ENCODE results near the gene KLHL36.

KLHL36 gene

GRCh38 chr16:84667600-84668309 lies 19.4 kb downstream of the KLHL36 start:
- Histone ChIP-seq H3K9ac (ENCODE audit: low read depth in 1 of 2, low read length in 2 of 2) (no peak overlapping the region), H3K9me3 (ENCODE audit: control insufficient read depth in 2 of 2, low read length in 2 of 2) (no peaks in the 10 kb centered on the region), H3K4me3 (ENCODE audit: low read length in 2 of 2) (no peak overlapping the region), H3K27ac (ENCODE audit: low read depth in 2 of 2, low read length in 2 of 2) (no peak overlapping the region), H3K36me3 (ENCODE audit: control insufficient read depth in 2 of 2, insufficient read depth in 2 of 2, low read length in 2 of 2) (peaks cover 13 to 36% of the 10 kb centered on the region in 2 donors), H3K4me1 (ENCODE audit: control insufficient read depth in 2 of 2, insufficient read depth in 2 of 2, low read length in 2 of 2) (no peaks in the 10 kb centered on the region), H3K27me3 (ENCODE audit: control insufficient read depth in 2 of 2, insufficient read depth in 2 of 2, low read length in 2 of 2) (no peaks in the 10 kb centered on the region)

DNA sequence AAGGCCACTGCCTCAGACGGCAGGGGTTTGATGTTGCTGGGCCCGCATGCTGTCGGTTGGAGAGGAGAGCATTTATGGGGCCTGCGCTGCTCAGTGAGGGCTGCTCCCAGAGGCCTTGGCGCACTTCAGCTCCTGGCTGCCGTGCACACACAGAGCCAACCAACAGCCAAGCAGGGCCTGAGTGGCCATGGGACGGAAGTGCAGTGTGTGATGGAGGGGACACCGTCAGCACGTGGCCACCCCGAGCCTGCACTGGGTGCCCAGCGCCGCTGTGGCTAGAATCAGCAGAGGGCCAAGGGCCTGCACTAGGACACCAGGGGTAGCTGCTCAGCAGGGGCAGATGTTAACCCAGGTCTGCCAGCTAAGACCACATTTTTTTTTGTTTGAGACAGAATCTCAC lies 21.8 kb downstream of the KLHL36 start:
- Histone ChIP-seq H3K9me3 (ENCODE audit: control insufficient read depth in 2 of 2, low read length in 2 of 2) (no peaks in the 10 kb centered on the region), H3K4me1 (ENCODE audit: control insufficient read depth in 2 of 2, insufficient read depth in 2 of 2, low read length in 2 of 2) (no peaks in the 10 kb centered on the region), H3K4me3 (ENCODE audit: low read length in 2 of 2) (no peak overlapping the region), H3K36me3 (ENCODE audit: control insufficient read depth in 2 of 2, insufficient read depth in 2 of 2, low read length in 2 of 2) (peaks cover 5 to 17% of the 10 kb centered on the region in 2 donors), H3K27me3 (ENCODE audit: control insufficient read depth in 2 of 2, insufficient read depth in 2 of 2, low read length in 2 of 2) (no peaks in the 10 kb centered on the region), H3K27ac (ENCODE audit: low read depth in 2 of 2, low read length in 2 of 2) (no peak overlapping the region), H3K9ac (ENCODE audit: low read depth in 1 of 2, low read length in 2 of 2) (no peak overlapping the region)

GRCh38 chr16:84672276-84673202 lies 24.2 kb downstream of the KLHL36 start:
- Histone ChIP-seq H3K9me3 (ENCODE audit: control insufficient read depth in 2 of 2, low read length in 2 of 2) (no peaks in the 10 kb centered on the region), H3K36me3 (ENCODE audit: control insufficient read depth in 2 of 2, insufficient read depth in 2 of 2, low read length in 2 of 2) (peaks cover 0 to 7% of the 10 kb centered on the region in 2 donors), H3K27me3 (ENCODE audit: control insufficient read depth in 2 of 2, insufficient read depth in 2 of 2, low read length in 2 of 2) (no peaks in the 10 kb centered on the region), H3K27ac (ENCODE audit: low read depth in 2 of 2, low read length in 2 of 2) (no peak overlapping the region), H3K4me1 (ENCODE audit: control insufficient read depth in 2 of 2, insufficient read depth in 2 of 2, low read length in 2 of 2) (no peaks in the 10 kb centered on the region), H3K4me3 (ENCODE audit: low read length in 2 of 2) (no peak overlapping the region), H3K9ac (ENCODE audit: low read depth in 1 of 2, low read length in 2 of 2) (no peak overlapping the region)

DNA sequence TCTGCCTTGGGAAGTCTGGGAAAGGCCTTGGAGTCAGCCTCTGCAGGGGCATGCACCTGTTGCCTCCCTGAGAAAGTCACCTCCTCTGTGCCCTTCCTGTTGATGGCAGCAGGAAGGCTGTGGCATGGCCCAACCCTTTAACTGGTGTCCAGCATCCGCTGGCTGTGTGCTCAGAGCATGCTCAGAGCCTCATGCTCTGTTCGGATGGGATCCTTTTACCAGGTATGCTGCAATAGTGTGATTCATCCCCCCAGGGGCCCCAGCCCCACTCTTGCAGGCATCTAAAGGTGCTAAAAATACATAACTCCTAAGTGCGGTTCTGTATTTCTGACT lies 24.9 kb downstream of the KLHL36 start:
- Histone ChIP-seq H3K9ac (ENCODE audit: low read depth in 1 of 2, low read length in 2 of 2) (no peak overlapping the region), H3K36me3 (ENCODE audit: control insufficient read depth in 2 of 2, insufficient read depth in 2 of 2, low read length in 2 of 2) (peaks cover 0 to 2% of the 10 kb centered on the region in 2 donors), H3K4me1 (ENCODE audit: control insufficient read depth in 2 of 2, insufficient read depth in 2 of 2, low read length in 2 of 2) (no peaks in the 10 kb centered on the region), H3K27me3 (ENCODE audit: control insufficient read depth in 2 of 2, insufficient read depth in 2 of 2, low read length in 2 of 2) (no peaks in the 10 kb centered on the region), H3K9me3 (ENCODE audit: control insufficient read depth in 2 of 2, low read length in 2 of 2) (no peaks in the 10 kb centered on the region), H3K27ac (ENCODE audit: low read depth in 2 of 2, low read length in 2 of 2) (no peak overlapping the region), H3K4me3 (ENCODE audit: low read length in 2 of 2) (no peak overlapping the region)

GRCh38 chr16:84673561-84673960 lies 25.2 kb downstream of the KLHL36 start:
- H3K4me3 ChIP-seq (ENCODE audit: low read length in 2 of 2), result no peak overlapping the region
- H3K27me3 ChIP-seq (ENCODE audit: control insufficient read depth in 2 of 2, insufficient read depth in 2 of 2, low read length in 2 of 2), result no peaks in the 10 kb centered on the region
- no peak overlapping the region for H3K9ac ChIP-seq (ENCODE audit: low read depth in 1 of 2, low read length in 2 of 2)
- H3K36me3 ChIP-seq (ENCODE audit: control insufficient read depth in 2 of 2, insufficient read depth in 2 of 2, low read length in 2 of 2), result no peaks in the 10 kb centered on the region
- H3K27ac ChIP-seq (ENCODE audit: low read depth in 2 of 2, low read length in 2 of 2), result no peak overlapping the region
- no peaks in the 10 kb centered on the region for H3K9me3 ChIP-seq (ENCODE audit: control insufficient read depth in 2 of 2, low read length in 2 of 2)
- H3K4me1 ChIP-seq (ENCODE audit: control insufficient read depth in 2 of 2, insufficient read depth in 2 of 2, low read length in 2 of 2), result no peaks in the 10 kb centered on the region

DNA sequence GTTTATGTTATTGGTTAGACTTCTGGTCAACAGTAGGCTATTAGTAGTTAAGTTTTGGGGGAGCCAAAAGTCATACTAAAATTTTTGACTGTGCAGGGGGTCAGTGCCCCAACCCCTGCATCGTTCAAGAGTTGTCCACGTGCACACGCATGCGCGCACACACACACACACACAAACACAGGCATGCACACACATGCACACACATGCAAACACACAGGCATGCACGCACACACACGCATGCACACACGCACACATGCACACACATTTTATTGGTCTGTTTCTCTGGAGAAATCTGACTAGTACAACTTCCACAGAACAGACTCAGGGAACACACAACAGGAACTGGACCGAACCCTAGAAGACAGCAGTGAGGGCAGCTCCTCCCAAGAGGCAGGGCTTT lies 27.1 kb downstream of the KLHL36 start:
- Histone ChIP-seq H3K9me3 (ENCODE audit: control insufficient read depth in 2 of 2, low read length in 2 of 2) (no peaks in the 10 kb centered on the region), H3K9ac (ENCODE audit: low read depth in 1 of 2, low read length in 2 of 2) (no peak overlapping the region), H3K27ac (ENCODE audit: low read depth in 2 of 2, low read length in 2 of 2) (no peak overlapping the region)

GRCh38 chr16:84675884-84676283 lies 27.6 kb downstream of the KLHL36 start:
- no peak overlapping the region for H3K4me3 ChIP-seq (ENCODE audit: low read length in 2 of 2)
- H3K27me3 ChIP-seq (ENCODE audit: control insufficient read depth in 2 of 2, insufficient read depth in 2 of 2, low read length in 2 of 2), result no peaks in the 10 kb centered on the region
- H3K9ac ChIP-seq (ENCODE audit: low read depth in 1 of 2, low read length in 2 of 2), result no peak overlapping the region
- H3K9me3 ChIP-seq (ENCODE audit: control insufficient read depth in 2 of 2, low read length in 2 of 2), result no peaks in the 10 kb centered on the region
- no peak overlapping the region for H3K27ac ChIP-seq (ENCODE audit: low read depth in 2 of 2, low read length in 2 of 2)
- H3K36me3 ChIP-seq (ENCODE audit: control insufficient read depth in 2 of 2, insufficient read depth in 2 of 2, low read length in 2 of 2), result no peaks in the 10 kb centered on the region
- no peaks in the 10 kb centered on the region for H3K4me1 ChIP-seq (ENCODE audit: control insufficient read depth in 2 of 2, insufficient read depth in 2 of 2, low read length in 2 of 2)

More for the DNA sequence above, 27.1 kb downstream of the KLHL36 start:
- H3K4me3 ChIP-seq (ENCODE audit: low read length in 2 of 2), result no peak overlapping the region
- H3K36me3 ChIP-seq (ENCODE audit: control insufficient read depth in 2 of 2, insufficient read depth in 2 of 2, low read length in 2 of 2), result no peaks in the 10 kb centered on the region
- H3K4me1 ChIP-seq (ENCODE audit: control insufficient read depth in 2 of 2, insufficient read depth in 2 of 2, low read length in 2 of 2), result no peaks in the 10 kb centered on the region
- no peaks in the 10 kb centered on the region for H3K27me3 ChIP-seq (ENCODE audit: control insufficient read depth in 2 of 2, insufficient read depth in 2 of 2, low read length in 2 of 2)

- no peak overlapping the region for H3K4me3 ChIP-seq (ENCODE audit: low read length in 2 of 2)
- H3K27me3 ChIP-seq (ENCODE audit: control insufficient read depth in 2 of 2, insufficient read depth in 2 of 2, low read length in 2 of 2), result no peaks in the 10 kb centered on the region
Measured at GRCh38 chr16:84677017-84677803, 28.9 kb downstream of the KLHL36 start.

DNA sequence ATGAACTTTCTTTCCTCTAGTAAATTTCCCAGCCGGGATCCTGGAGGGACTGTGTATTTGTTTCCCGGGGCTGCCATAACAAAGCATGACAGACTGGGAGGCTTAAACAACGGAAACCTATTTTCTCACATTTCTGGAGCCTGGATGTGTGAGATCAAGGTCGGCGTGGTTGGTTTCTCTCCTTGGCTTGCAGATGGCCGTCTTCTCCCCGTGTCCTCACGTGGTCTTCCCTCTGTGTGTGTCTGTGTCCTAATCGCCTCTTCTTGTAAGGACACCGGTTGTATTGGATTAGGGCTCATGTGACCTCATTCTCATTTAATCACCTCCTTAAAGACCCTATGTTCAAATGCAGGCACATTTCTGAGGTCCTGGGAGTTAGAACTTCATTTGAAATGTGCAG lies 29.5 kb downstream of the KLHL36 start:
- Histone ChIP-seq H3K27ac (ENCODE audit: low read depth in 2 of 2, low read length in 2 of 2) (no peak overlapping the region), H3K27me3 (ENCODE audit: control insufficient read depth in 2 of 2, insufficient read depth in 2 of 2, low read length in 2 of 2) (no peaks in the 10 kb centered on the region), H3K9me3 (ENCODE audit: control insufficient read depth in 2 of 2, low read length in 2 of 2) (no peaks in the 10 kb centered on the region), H3K4me3 (ENCODE audit: low read length in 2 of 2) (no peak overlapping the region), H3K36me3 (ENCODE audit: control insufficient read depth in 2 of 2, insufficient read depth in 2 of 2, low read length in 2 of 2) (no peaks in the 10 kb centered on the region), H3K9ac (ENCODE audit: low read depth in 1 of 2, low read length in 2 of 2) (no peak overlapping the region), H3K4me1 (ENCODE audit: control insufficient read depth in 2 of 2, insufficient read depth in 2 of 2, low read length in 2 of 2) (no peaks in the 10 kb centered on the region)

More at GRCh38 chr16:84677017-84677803, 28.9 kb downstream of the KLHL36 start:
- Histone ChIP-seq H3K36me3 (ENCODE audit: control insufficient read depth in 2 of 2, insufficient read depth in 2 of 2, low read length in 2 of 2) (no peaks in the 10 kb centered on the region), H3K9ac (ENCODE audit: low read depth in 1 of 2, low read length in 2 of 2) (no peak overlapping the region), H3K9me3 (ENCODE audit: control insufficient read depth in 2 of 2, low read length in 2 of 2) (no peaks in the 10 kb centered on the region), H3K4me1 (ENCODE audit: control insufficient read depth in 2 of 2, insufficient read depth in 2 of 2, low read length in 2 of 2) (no peaks in the 10 kb centered on the region), H3K27ac (ENCODE audit: low read depth in 2 of 2, low read length in 2 of 2) (no peak overlapping the region)

DNA sequence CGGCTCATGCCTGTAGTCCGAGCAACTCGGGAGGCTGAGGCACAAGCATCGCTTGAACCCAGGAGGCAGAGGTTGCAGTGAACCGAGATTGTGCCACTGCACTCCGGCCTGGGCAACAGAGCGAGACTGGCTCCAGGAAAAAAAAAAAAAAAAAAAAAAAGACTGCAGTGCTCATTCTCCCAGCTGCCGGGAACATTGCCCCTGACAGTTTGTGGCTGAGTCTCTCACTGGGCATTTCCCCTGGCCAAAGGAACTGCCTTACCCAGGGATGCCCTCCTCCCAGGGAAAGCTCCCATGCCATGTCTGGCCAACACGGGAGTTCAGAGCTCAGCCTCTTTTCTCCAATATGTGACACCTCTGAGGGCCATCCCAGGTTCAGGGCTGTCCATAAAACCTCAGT lies 30.2 kb downstream of the KLHL36 start:
- no peak overlapping the region for H3K27ac ChIP-seq (ENCODE audit: low read depth in 2 of 2, low read length in 2 of 2)
- no peaks in the 10 kb centered on the region for H3K36me3 ChIP-seq (ENCODE audit: control insufficient read depth in 2 of 2, insufficient read depth in 2 of 2, low read length in 2 of 2)
- no peaks in the 10 kb centered on the region for H3K27me3 ChIP-seq (ENCODE audit: control insufficient read depth in 2 of 2, insufficient read depth in 2 of 2, low read length in 2 of 2)
- no peaks in the 10 kb centered on the region for H3K9me3 ChIP-seq (ENCODE audit: control insufficient read depth in 2 of 2, low read length in 2 of 2)
- H3K4me3 ChIP-seq (ENCODE audit: low read length in 2 of 2), result no peak overlapping the region
- no peaks in the 10 kb centered on the region for H3K4me1 ChIP-seq (ENCODE audit: control insufficient read depth in 2 of 2, insufficient read depth in 2 of 2, low read length in 2 of 2)
- no peak overlapping the region for H3K9ac ChIP-seq (ENCODE audit: low read depth in 1 of 2, low read length in 2 of 2)

Data from mucosa of rectum (tissue), 2 donors.